ENCODE results near the gene TULP3.

- TF ChIP-seq CTCF (IDR thresholded peaks at IDR 0.05 in 8 of 11, conservative IDR thresholded peaks at IDR 0.05 in 3 of 11) = no peak
- TF ChIP-seq POLR2AphosphoS5 (IDR thresholded peaks at IDR 0.05) = no peak
These were observed 49.9 kb downstream of the TULP3 start for GRCh38 chr12:2940564-2940963.

Data from spleen (tissue), 7 donors.